Activated naive CD8-positive, alpha-beta T cell treated with anti-CD3 and anti-CD28 coated beads, Interleukin-2, amount 50 U/mL, for 24 hours (primary cell): ENCODE results near the gene ASAP2.

Experiments
- ATAC-seq: fragments of 150-1000 bp; cut with Tn5 transposase; one replicate; pipeline ENCODE4 v1.10.0; 2021
- DNase-seq: peaks from one replicate; pipeline ENCODE4 v3.0.0; 2021
- H3K27ac Mint-ChIP-seq: one replicate; pipeline ENCODE4 v1.8.0; 2021; ENCODE audit warnings: mild to moderate bottlenecking, mixed read lengths
- H3K27me3 Mint-ChIP-seq: one replicate; pipeline ENCODE4 v1.8.0; 2021; ENCODE audit warnings: mixed read lengths
- H3K36me3 Mint-ChIP-seq: one replicate; pipeline ENCODE4 v1.8.0; 2021; ENCODE audit warnings: low read depth, mixed read lengths
- H3K4me1 Mint-ChIP-seq: one replicate; pipeline ENCODE4 v1.8.0; 2021; ENCODE audit warnings: mixed read lengths
- H3K4me3 Mint-ChIP-seq: one replicate; pipeline ENCODE4 v1.8.0; 2021; ENCODE audit warnings: mild to moderate bottlenecking, moderate library complexity, mixed read lengths
- H3K9me3 Mint-ChIP-seq: one replicate; pipeline ENCODE4 v1.8.0; 2021; ENCODE audit warnings: mixed read lengths

ASAP2 gene

GRCh38 chr2:9285385-9285920, 78.8 kb downstream of the ASAP2 start:
- H3K27me3 Mint-ChIP-seq: no peaks in the 10 kb centered on the region
- no peak for DNase-seq
- H3K9me3 Mint-ChIP-seq: no peaks in the 10 kb centered on the region
- no peak overlapping the region for H3K4me3 Mint-ChIP-seq
- no peaks in the 10 kb centered on the region for H3K4me1 Mint-ChIP-seq
- ATAC-seq: no peak
- H3K36me3 Mint-ChIP-seq: no peaks in the 10 kb centered on the region
- H3K27ac Mint-ChIP-seq: no peak overlapping the region

GRCh38 chr2:9285921-9286320, 79.3 kb downstream of the ASAP2 start:
- H3K9me3 Mint-ChIP-seq: no peaks in the 10 kb centered on the region
- no peak overlapping the region for H3K4me3 Mint-ChIP-seq
- no peak overlapping the region for H3K27ac Mint-ChIP-seq
- H3K27me3 Mint-ChIP-seq: no peaks in the 10 kb centered on the region
- H3K4me1 Mint-ChIP-seq: no peaks in the 10 kb centered on the region
- H3K36me3 Mint-ChIP-seq: no peaks in the 10 kb centered on the region
- no peak for DNase-seq
- no peak for ATAC-seq

- no peaks in the 10 kb centered on the region for H3K27me3 Mint-ChIP-seq
- no peaks in the 10 kb centered on the region for H3K9me3 Mint-ChIP-seq
- H3K36me3 Mint-ChIP-seq: no peaks in the 10 kb centered on the region
- H3K4me1 Mint-ChIP-seq: no peaks in the 10 kb centered on the region
- no peak for ATAC-seq
- H3K27ac Mint-ChIP-seq: no peak overlapping the region
- no peak for DNase-seq
- no peak overlapping the region for H3K4me3 Mint-ChIP-seq
These were observed 80.2 kb downstream of the ASAP2 start for GRCh38 chr2:9286554-9287399.

GRCh38 chr2:9287400-9288045, 80.9 kb downstream of the ASAP2 start:
- no peak for ATAC-seq
- Mint-ChIP-seq H3K27ac (no peak overlapping the region), H3K36me3 (no peaks in the 10 kb centered on the region), H3K4me3 (no peak overlapping the region), H3K9me3 (no peaks in the 10 kb centered on the region), H3K4me1 (no peaks in the 10 kb centered on the region), H3K27me3 (no peaks in the 10 kb centered on the region)
- DNase-seq: no peak

- Mint-ChIP-seq H3K27me3 (no peaks in the 10 kb centered on the region), H3K4me3 (no peak overlapping the region), H3K36me3 (no peaks in the 10 kb centered on the region), H3K9me3 (no peaks in the 10 kb centered on the region), H3K4me1 (no peaks in the 10 kb centered on the region), H3K27ac (no peak overlapping the region)
- ATAC-seq (no peak), DNase-seq (no peak)
These were observed 81.6 kb downstream of the ASAP2 start for GRCh38 chr2:9288233-9288632.

GRCh38 chr2:9288681-9289338, 82.2 kb downstream of the ASAP2 start:
- Mint-ChIP-seq H3K4me1 (no peaks in the 10 kb centered on the region), H3K27me3 (no peaks in the 10 kb centered on the region), H3K9me3 (no peaks in the 10 kb centered on the region), H3K27ac (no peak overlapping the region), H3K4me3 (no peak overlapping the region), H3K36me3 (no peaks in the 10 kb centered on the region)
- no peak for ATAC-seq
- DNase-seq: no peak

GRCh38 chr2:9291331-9291730, 84.7 kb downstream of the ASAP2 start:
- H3K9me3 Mint-ChIP-seq: no peaks in the 10 kb centered on the region
- DNase-seq (no peak), ATAC-seq (no peak)
- H3K27ac Mint-ChIP-seq: no peak overlapping the region
- H3K4me3 Mint-ChIP-seq: no peak overlapping the region
- H3K4me1 Mint-ChIP-seq: no peaks in the 10 kb centered on the region
- H3K27me3 Mint-ChIP-seq: no peaks in the 10 kb centered on the region
- H3K36me3 Mint-ChIP-seq: no peaks in the 10 kb centered on the region

- Mint-ChIP-seq H3K27ac (no peak overlapping the region), H3K9me3 (no peaks in the 10 kb centered on the region), H3K36me3 (no peaks in the 10 kb centered on the region), H3K27me3 (no peaks in the 10 kb centered on the region), H3K4me1 (no peaks in the 10 kb centered on the region), H3K4me3 (no peak overlapping the region)
- ATAC-seq (no peak), DNase-seq (no peak)
These were observed 85.3 kb downstream of the ASAP2 start for GRCh38 chr2:9291866-9292265.

- H3K27ac Mint-ChIP-seq: no peak overlapping the region
These were observed 85.8 kb downstream of the ASAP2 start for GRCh38 chr2:9292426-9292825.

GRCh38 chr2:9294764-9295163, 88.2 kb downstream of the ASAP2 start:
- no peaks in the 10 kb centered on the region for H3K27me3 Mint-ChIP-seq
- DNase-seq (no peak), ATAC-seq (no peak)
- H3K36me3 Mint-ChIP-seq: no peaks in the 10 kb centered on the region
- no peak overlapping the region for H3K27ac Mint-ChIP-seq
- no peaks in the 10 kb centered on the region for H3K9me3 Mint-ChIP-seq
- H3K4me1 Mint-ChIP-seq: no peaks in the 10 kb centered on the region
- no peak overlapping the region for H3K4me3 Mint-ChIP-seq

More at GRCh38 chr2:9292426-9292825, 85.8 kb downstream of the ASAP2 start:
- H3K27me3 Mint-ChIP-seq: no peaks in the 10 kb centered on the region
- H3K9me3 Mint-ChIP-seq: no peaks in the 10 kb centered on the region
- no peak for DNase-seq
- no peak for ATAC-seq
- no peaks in the 10 kb centered on the region for H3K4me1 Mint-ChIP-seq
- no peak overlapping the region for H3K4me3 Mint-ChIP-seq
- no peaks in the 10 kb centered on the region for H3K36me3 Mint-ChIP-seq

- ATAC-seq: no peak
- no peak overlapping the region for H3K4me3 Mint-ChIP-seq
- no peaks in the 10 kb centered on the region for H3K27me3 Mint-ChIP-seq
- no peaks in the 10 kb centered on the region for H3K9me3 Mint-ChIP-seq
- no peak for DNase-seq
- H3K36me3 Mint-ChIP-seq: no peaks in the 10 kb centered on the region
- no peak overlapping the region for H3K27ac Mint-ChIP-seq
- H3K4me1 Mint-ChIP-seq: no peaks in the 10 kb centered on the region
These were observed 89.9 kb downstream of the ASAP2 start for GRCh38 chr2:9296559-9296958.

GRCh38 chr2:9297156-9297555, 90.5 kb downstream of the ASAP2 start:
- ATAC-seq: no peak
- Mint-ChIP-seq H3K27me3 (no peaks in the 10 kb centered on the region), H3K27ac (no peak overlapping the region), H3K9me3 (no peaks in the 10 kb centered on the region), H3K4me3 (no peak overlapping the region), H3K4me1 (no peaks in the 10 kb centered on the region), H3K36me3 (no peaks in the 10 kb centered on the region)
- no peak for DNase-seq

GRCh38 chr2:9297807-9298206, 91.2 kb downstream of the ASAP2 start:
- Mint-ChIP-seq H3K9me3 (no peaks in the 10 kb centered on the region), H3K27ac (no peak overlapping the region), H3K4me3 (no peak overlapping the region), H3K36me3 (no peaks in the 10 kb centered on the region), H3K4me1 (no peaks in the 10 kb centered on the region), H3K27me3 (no peaks in the 10 kb centered on the region)
- DNase-seq (no peak), ATAC-seq (no peak)

GRCh38 chr2:9298583-9298982, 92.0 kb downstream of the ASAP2 start:
- H3K27me3 Mint-ChIP-seq: peaks cover under 1% of the 10 kb centered on the region
- H3K36me3 Mint-ChIP-seq: no peaks in the 10 kb centered on the region
- H3K27ac Mint-ChIP-seq: no peak overlapping the region
- no peaks in the 10 kb centered on the region for H3K4me1 Mint-ChIP-seq
- DNase-seq (no peak), ATAC-seq (no peak)
- H3K9me3 Mint-ChIP-seq: no peaks in the 10 kb centered on the region
- H3K4me3 Mint-ChIP-seq: no peak overlapping the region
